T-helper 1 cell treated with Interleukin-12 subunit alpha and Interleukin-12 subunit beta and Interleukin-4 antibody, amounts not matched to agents 30 ng/mL and 1 ng/mL, for 36 hours (primary cell): ENCODE results near the gene PFN1. TPM values are rescaled to one million over a fixed set of nuclear protein-coding genes. Genes with fewer than 3 reads are reported as not detected.

Source experiments
- intact Hi-C: fragments of 100-400 bp; cut with micrococcal nuclease; formaldehyde crosslinking; loops from one replicate; pipeline ENCODE4 v1.15.1; 2024
- total RNA-seq: library from RNA; stranded (reverse); gene quantifications from 2 replicates; pipeline ENCODE4 v1.2.3, GENCODE V29; 2022

The PFN1 gene
- total RNA-seq, 1 donor from 2014 or later, result 2,251 TPM

- intact Hi-C loops, result no loop called here
Observed at GRCh38 chr17:4968486-4969046, 20.2 kb upstream of the PFN1 start.

GRCh38 chr17:4967539-4968485, 19.5 kb upstream of the PFN1 start, which contains the start of gene SPAG7:
SPAG7 (minus strand) TSS chr17:4967817; CDS start chr17:4967804, 13 bp downstream.
- intact Hi-C loops, result loop anchor here (1.0 kb wide), 11 partner anchors 19 to 825 kb away; partner anchors contain the start of genes ARRB2, CAMTA2, CYB5D2 and DERL2

DNA sequence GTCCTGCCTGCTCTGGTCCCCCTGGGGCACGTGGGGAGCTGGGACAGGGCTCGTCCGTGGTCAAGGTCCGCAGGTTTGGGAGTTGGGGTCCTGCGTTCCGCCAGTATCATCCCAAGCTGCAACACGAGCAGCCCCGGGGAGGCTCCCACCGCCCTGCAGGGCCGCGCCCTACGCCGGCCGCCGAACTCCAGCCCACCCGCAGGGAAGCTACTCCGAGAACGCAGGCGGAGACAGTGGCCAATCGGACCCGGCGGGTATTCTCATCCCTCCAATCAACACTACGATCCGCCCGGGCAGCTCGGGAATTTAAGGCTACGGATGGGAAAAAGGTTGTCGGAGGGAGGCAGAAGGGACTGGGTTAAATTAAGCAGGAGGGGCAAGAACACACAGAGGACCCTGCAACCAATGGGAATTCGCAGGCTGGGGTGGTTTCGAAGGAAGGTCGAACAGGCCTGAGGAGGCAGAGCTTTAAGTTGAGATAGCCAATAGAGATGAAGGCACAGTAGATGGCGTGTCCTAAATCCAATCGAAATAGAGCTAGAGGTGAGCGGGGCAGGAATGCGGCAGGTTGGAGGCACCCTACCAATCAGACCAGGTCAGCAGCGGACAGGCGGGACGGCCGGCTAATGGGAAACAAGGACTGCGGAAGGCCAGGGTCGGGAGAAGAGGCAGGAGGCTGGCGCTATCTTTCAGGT, 18.7 kb upstream of the PFN1 start:
- intact Hi-C loops, result loop anchor here (1.0 kb wide), 11 partner anchors 18 to 824 kb away; partner anchors contain the start of genes ARRB2, CAMTA2, CYB5D2 and DERL2

- intact Hi-C loops, result no loop called here
Observed at GRCh38 chr17:4965311-4965986, 17.1 kb upstream of the PFN1 start.

- intact Hi-C loops, result no loop called here
Observed at GRCh38 chr17:4960279-4960922, 12.1 kb upstream of the PFN1 start.

DNA sequence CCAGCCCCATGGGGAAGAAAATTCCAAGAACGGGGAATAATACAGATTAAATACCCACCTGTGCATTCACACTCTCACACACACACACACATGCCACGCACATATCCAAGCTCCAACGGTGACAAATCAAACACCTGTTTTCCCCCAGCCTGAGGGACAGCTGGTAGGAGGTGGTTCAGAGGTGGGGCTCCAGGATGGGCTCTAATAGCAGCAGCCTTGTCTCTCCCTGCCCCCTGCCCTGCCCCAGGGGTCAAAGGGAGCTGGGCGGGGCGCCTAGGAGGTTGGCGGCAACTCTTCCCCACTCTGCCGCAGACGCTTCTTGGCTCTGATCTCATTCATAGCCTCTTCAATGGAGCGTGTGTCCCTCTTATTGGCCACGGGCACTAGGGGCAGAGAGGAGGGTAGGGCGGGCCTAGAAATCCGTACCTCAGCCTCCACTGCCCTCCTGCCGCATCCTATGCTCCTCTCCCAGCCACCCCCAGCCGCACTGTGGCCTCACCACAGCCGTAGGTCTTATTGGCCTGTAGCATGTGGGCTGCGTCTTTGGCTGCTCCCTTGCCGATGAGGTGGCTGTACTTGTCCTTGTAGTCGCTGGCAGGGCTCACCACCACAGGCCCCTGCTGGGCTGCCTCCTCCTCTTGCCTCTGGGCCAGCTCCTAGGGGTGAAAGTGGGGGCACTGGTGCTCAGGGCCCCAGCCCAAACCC, 11.1 kb upstream of the PFN1 start:
- intact Hi-C loops, result no loop called here

GRCh38 chr17:4958102-4958501, 9.8 kb upstream of the PFN1 start:
- intact Hi-C loops, result no loop called here

DNA sequence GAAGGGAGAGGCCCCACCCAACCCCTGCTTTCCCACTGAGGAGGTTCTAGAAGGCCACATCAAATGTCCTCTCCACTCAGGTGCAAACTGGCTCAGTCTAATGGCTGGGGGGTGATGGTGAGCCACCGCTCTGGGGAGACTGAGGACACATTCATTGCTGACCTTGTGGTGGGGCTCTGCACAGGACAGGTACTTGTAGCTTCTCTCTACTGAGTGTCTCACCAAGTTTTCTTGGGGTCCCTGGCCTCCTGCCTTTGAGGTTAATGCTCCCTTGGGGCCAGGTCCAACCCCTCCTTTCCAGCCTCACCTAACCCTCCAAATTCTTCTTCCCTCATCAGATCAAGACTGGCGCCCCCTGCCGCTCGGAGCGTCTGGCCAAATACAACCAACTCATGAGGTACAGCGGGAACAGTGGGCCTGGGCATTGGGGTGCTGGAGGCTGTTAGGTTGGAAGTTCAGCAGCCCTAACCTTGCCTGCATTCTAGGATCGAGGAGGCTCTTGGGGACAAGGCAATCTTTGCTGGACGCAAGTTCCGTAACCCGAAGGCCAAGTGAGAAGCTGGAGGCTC, 8.2 kb upstream of the PFN1 start:
- intact Hi-C loops, result loop anchor here (1.0 kb wide), 1 partner anchor 47 kb away; no protein-coding TSS in a partner anchor

GRCh38 chr17:4955091-4955490, 6.8 kb upstream of the PFN1 start:
- intact Hi-C loops, result no loop called here

DNA sequence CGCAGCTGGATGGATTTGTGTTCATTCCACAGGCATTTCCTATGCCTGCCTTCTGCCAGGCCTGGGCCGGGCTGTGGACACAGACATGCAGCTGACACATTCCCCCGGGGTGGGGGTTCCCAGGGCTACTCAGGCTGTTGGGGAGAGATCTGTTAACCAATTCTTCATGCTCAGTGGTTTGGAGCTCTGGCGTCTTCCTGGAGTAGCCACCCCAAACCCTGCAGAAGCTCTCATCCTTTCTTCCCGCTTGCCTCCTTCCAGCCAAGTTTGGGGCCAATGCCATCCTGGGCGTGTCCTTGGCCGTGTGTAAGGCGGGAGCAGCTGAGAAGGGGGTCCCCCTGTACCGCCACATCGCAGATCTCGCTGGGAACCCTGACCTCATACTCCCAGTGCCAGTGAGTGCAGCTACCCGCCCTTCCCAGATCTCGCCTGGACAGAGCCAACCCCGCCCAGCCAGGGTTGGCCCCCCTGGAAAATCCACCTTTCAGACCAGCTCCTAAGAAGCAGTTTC, 5.2 kb upstream of the PFN1 start:
- intact Hi-C loops, result no loop called here

GRCh38 chr17:4951486-4951885, 3.2 kb upstream of the PFN1 start:
- intact Hi-C loops, result no loop called here

DNA sequence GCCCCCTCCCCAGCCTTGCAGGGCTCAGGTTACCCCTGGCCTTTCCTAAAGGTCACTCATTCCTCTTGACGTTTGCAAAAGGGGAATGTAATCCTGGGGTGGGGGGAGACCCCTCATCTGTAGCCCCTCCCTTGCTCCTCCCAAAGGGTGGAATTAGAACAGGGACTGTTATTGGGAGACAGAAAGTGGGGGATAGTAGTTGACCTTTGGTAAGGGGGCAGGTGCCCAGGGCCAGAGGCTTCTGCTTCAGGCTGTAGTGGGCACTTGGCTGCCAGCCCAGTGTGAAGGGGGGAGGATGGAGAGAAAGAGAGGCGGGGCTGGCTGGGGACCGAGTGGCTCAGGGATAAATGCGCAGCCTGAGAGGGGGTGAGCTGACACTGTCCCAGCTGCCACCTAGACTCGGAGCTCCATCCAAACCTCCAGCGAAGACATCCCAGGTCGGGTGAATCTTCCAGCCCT, 2.4 kb upstream of the PFN1 start, which contains the start of gene ENO3:
ENO3 (plus strand) TSS at position 374 of the 459 bp plus-strand sequence. CDS start 711 bp downstream, outside the sequence.
- intact Hi-C loops, result no loop called here

- intact Hi-C loops, result no loop called here
Observed at GRCh38 chr17:4950075-4950745, 1.9 kb upstream of the PFN1 start.

DNA sequence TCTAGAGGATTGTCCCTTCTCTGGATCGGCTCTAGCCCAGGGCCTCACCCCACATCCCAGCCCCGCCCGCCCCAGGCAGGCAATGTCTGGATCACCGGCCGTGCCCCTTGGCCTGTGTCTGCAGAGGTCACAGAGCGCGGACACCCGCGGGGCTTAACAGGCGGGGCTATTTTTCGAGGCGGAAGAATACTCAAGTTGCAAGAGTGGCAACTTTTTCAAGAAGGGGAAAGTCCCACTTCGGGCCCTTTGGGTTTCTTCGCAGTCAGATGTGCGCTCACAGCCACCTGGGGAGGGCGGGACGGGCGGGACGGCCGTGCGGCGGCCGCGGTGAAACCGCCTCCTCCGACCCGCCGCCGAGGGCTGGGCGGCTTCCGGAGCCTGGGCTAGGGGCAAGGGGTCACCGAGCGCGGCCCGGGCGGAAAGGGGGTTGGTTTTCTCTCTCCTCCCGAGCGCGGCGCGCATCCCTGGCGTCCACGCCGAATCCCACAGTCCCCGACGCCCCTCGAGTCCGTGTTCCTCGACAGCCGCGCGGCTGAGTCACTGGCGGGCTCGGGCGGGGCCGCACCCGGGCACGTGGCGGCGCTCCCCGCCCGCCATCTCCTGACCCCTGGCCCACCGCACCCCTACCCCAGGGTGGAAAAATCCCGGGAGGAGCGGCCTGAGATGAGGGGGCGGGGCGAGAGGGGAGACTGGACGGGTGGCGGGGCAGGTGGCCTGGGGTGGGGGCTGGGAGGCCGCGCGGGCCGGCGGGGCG, 1.2 kb upstream of the PFN1 start:
- intact Hi-C loops, result loop anchor here (1.0 to 2.0 kb wide), 2 partner anchors 18 to 537 kb away; partner anchors contain the start of genes DERL2, MIS12 and SPAG7

- intact Hi-C loops, result loop anchor here (1.0 to 2.0 kb wide), 6 partner anchors 9 to 806 kb away; partner anchors contain the start of genes CAMTA2, CYB5D2, DERL2 and INCA1
Observed at GRCh38 chr17:4948931-4949320, 596 bp upstream of the PFN1 start.

- intact Hi-C loops, result loop anchor here (1.0 to 2.0 kb wide), 7 partner anchors 7 to 804 kb away; partner anchors contain the start of genes ARRB2, CAMTA2, CYB5D2 and DERL2
Observed at GRCh38 chr17:4947411-4948165, 742 bp downstream of the PFN1 start.

DNA sequence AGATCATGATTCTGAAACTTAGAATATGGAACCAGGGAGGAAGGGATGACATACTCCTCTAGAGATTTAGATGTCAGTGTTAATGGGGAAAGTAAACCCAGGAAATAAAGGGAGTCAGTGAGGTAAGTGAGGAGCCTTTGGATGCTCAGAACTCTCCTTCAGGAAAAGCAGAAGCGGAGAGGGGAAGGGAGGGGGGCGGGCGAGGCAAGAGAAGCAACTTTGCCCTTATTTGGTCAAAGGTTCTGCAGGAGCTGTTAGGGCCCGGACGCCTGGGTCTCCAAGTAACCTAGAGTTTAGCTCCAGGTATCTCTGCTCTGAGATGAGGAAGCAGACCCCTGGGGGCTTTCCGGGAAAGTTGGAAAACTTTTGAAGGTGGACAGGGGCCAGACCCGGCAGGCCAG, 1.3 kb downstream of the PFN1 start:
- intact Hi-C loops, result loop anchor here (1.0 kb wide), 2 partner anchors 84 to 237 kb away; partner anchors contain the start of gene ARRB2
